Spleen (tissue), 11 donors: ENCODE data around the gene BCL7A. TPM values are rescaled to one million over a fixed set of nuclear protein-coding genes. Genes with fewer than 3 reads are reported as not detected.
"Not testable (repeated sequence)": the region's sequence is repeated elsewhere in the genome, so short reads cannot be mapped to it uniquely, and the experiment has no call there.

ENCODE experiments used
- DNase-seq: peaks from one replicate; pipeline ENCODE4 v3.0.0-alpha.2; 2020
- H3K27ac ChIP-seq, 8 donors: fragments of 200-600 bp; sonication (generic) in 7 of 8; 1 replicate in 4 of 8; 2 replicates in 4 of 8; pipeline versions ENCODE4 v1.5.0 to v1.8.0; 2016 to 2021; ENCODE audit warnings: inconsistent platforms in 4 of 8, mild to moderate bottlenecking in 4 of 8, moderate library complexity in 1 of 8
- H3K27me3 ChIP-seq, 7 donors: fragments of 200-600 bp; sonication (generic) in 6 of 7; replicated peaks in 1 of 7; 1 replicate in 4 of 7; 2 replicates in 3 of 7; pipeline versions ENCODE4 v1.5.0 to v1.8.0; 2016 to 2021; ENCODE audit warnings: inconsistent platforms in 3 of 7, mild to moderate bottlenecking in 1 of 7
- H3K36me3 ChIP-seq, 6 donors: fragments of 200-600 bp; sonication (generic) in 5 of 6; 1 replicate in 4 of 6; 2 replicates in 2 of 6; pipeline versions ENCODE4 v1.5.0 to v1.8.0; 2016 to 2021; ENCODE audit warnings: inconsistent platforms in 2 of 6
- H3K4me1 ChIP-seq, 6 donors: fragments of 200-600 bp; sonication (generic) in 5 of 6; 1 replicate in 3 of 6; 2 replicates in 3 of 6; pipeline versions ENCODE4 v1.5.0 to v1.8.0; 2016 to 2021; ENCODE audit warnings: inconsistent platforms in 3 of 6
- H3K4me3 ChIP-seq, 8 donors: fragments of 200-600 bp; sonication (generic) in 7 of 8; 1 replicate in 4 of 8; 2 replicates in 4 of 8; pipeline versions ENCODE4 v1.5.0 to v1.8.0; 2016 to 2021; ENCODE audit warnings: inconsistent platforms in 4 of 8, mild to moderate bottlenecking in 4 of 8, moderate library complexity in 2 of 8
- H3K9me3 ChIP-seq, 8 donors: fragments of 200-600 bp; sonication (generic) in 7 of 8; 1 replicate in 4 of 8; 2 replicates in 4 of 8; pipeline versions ENCODE4 v1.5.0 to v1.8.0; 2016 to 2021; ENCODE audit warnings: inconsistent platforms in 4 of 8
- CTCF ChIP-seq, 11 experiments: fragments of 200-600 bp in 7 of 11; fragments of 450-650 bp in 4 of 11; sonication (generic) in 4 of 11; IDR thresholded peaks in 8 of 11; conservative IDR thresholded peaks in 3 of 11; 1 replicate in 7 of 11; 2 replicates in 4 of 11; pipeline versions ENCODE4 v1.4.0 to v1.8.0; 2016 to 2021; ENCODE audit warnings: antibody characterized with exemption in 11 of 11, inconsistent platforms in 4 of 11, mild to moderate bottlenecking in 1 of 11
- POLR2A ChIP-seq, 3 donors: fragments of 450-650 bp; IDR thresholded peaks; one replicate each; pipeline ENCODE4 v1.5.1; 2017; ENCODE audit warnings: antibody characterized with exemption in 3 of 3, mild to moderate bottlenecking in 1 of 3
- POLR2AphosphoS5 ChIP-seq, 3 donors: sonication (generic); formaldehyde crosslinking; IDR thresholded peaks; one replicate each; pipeline ENCODE4 v1.5.1; 2017; ENCODE audit warnings: antibody characterized with exemption in 3 of 3
- WGBS, 5 donors: extraction: QIAGEN DNeasy Blood & Tissue Kit in 3 of 5; methylation state at CpG; one replicate each; pipeline versions ENCODE4 v1.1.5 to v1.1.7; 2013 to 2018; 5-methylcytosine and 5-hydroxymethylcytosine counted together
- intact Hi-C: fragments of 100-400 bp; cut with DNase I; formaldehyde crosslinking; loops from one replicate; pipeline ENCODE4 v1.15.0; 2023; ENCODE audit warnings: low total_unique reads
- polyA plus RNA-seq, 3 donors: library from polyadenylated mRNA; stranded (reverse); fragments of 200-250 nt; gene quantifications; one replicate each; pipeline ENCODE4 v1.2.1, GENCODE V29; 2013
- total RNA-seq, 7 donors: library from RNA; depleted of rRNA in 3 of 7; stranded (reverse); fragments of >200 nt in 3 of 7; fragmentation: NEBNext Ultra II Directional in 4 of 7; extraction: Animal tissue kit (Norgen Biotek cat#: 25700) in 4 of 7; gene quantifications; one replicate each; pipeline versions ENCODE4 v1.1.0 to v1.2.1, GENCODE V29; 2016 to 2021
- donor health status: healthy with polysubstance abuse.
- donor health status: DM: no; HTN: no; CAD: no; lungs with moderate emphysema.
- donor health status: DM: no; HTN: no; CAD: no.
- donor health status: Bipolar disorder and iron deficiency.
- donor health status: healthy.
- donor health status: DM: no; HTN: no; CAD: no.
- donor health status: DM: yes; HTN: yes; CAD: no.

Gene BCL7A
- total and polyA plus RNA-seq, 10 donors: 2.5 to 10.1 (median 7.2) TPM

- peaks cover 5 to 57% (median 26%) of the 10 kb centered on the region in 6 donors for H3K4me1 ChIP-seq
- no peaks in the 10 kb centered on the region for H3K36me3 ChIP-seq
- H3K4me3 ChIP-seq: no peak overlapping the region
- H3K9me3 ChIP-seq: no peaks in the 10 kb centered on the region
- H3K27ac ChIP-seq: peak overlapping the region in 1 of 8 donors; percentile 13
- no peaks in the 10 kb centered on the region for H3K27me3 ChIP-seq
- WGBS, 5 donors: 21 to 31% (median 23%) methylated on average over 13 of the region's 13 CpGs
- DNase-seq: no peak
- TF ChIP-seq CTCF (IDR thresholded peaks at IDR 0.05 in 8 of 11, conservative IDR thresholded peaks at IDR 0.05 in 3 of 11) (no peak), POLR2AphosphoS5 (IDR thresholded peaks at IDR 0.05) (no peak), POLR2A (IDR thresholded peaks at IDR 0.05) (no peak)
- intact Hi-C loops: no loop called here
These were observed 38.0 kb upstream of the BCL7A start for GRCh38 chr12:121983536-121984210.

GRCh38 chr12:121986489-121987245 is 35.0 kb upstream of the BCL7A start:
- H3K4me1 ChIP-seq: peaks cover 0 to 37% (median 11%) of the 10 kb centered on the region in 6 donors
- no peak overlapping the region for H3K4me3 ChIP-seq
- TF ChIP-seq CTCF (IDR thresholded peaks at IDR 0.05 in 8 of 11, conservative IDR thresholded peaks at IDR 0.05 in 3 of 11) (no peak), POLR2A (IDR thresholded peaks at IDR 0.05) (no peak), POLR2AphosphoS5 (IDR thresholded peaks at IDR 0.05) (no peak)
- no peaks in the 10 kb centered on the region for H3K36me3 ChIP-seq
- intact Hi-C loops: no loop called here
- H3K27me3 ChIP-seq: no peaks in the 10 kb centered on the region
- 85 to 92% (median 90%) methylated on average over 14 of the region's 14 CpGs for WGBS, 5 donors
- H3K27ac ChIP-seq: no peak overlapping the region
- H3K9me3 ChIP-seq: no peaks in the 10 kb centered on the region
- DNase-seq: no peak

- H3K4me3 ChIP-seq, intact Hi-C loops, DNase-seq, H3K9me3 ChIP-seq, H3K27me3 ChIP-seq, H3K36me3 ChIP-seq, H3K27ac ChIP-seq: not testable (repeated sequence)
- 92 to 95% (median 95%) methylated on average over 10 of the region's 10 CpGs for WGBS, 5 donors
- peaks cover 2 to 30% (median 16%) of the 10 kb centered on the region in 6 donors for H3K4me1 ChIP-seq
These were observed 33.2 kb upstream of the BCL7A start for GRCh38 chr12:121988519-121988918.

GRCh38 chr12:121989276-121990113 is 32.2 kb upstream of the BCL7A start:
- TF ChIP-seq POLR2AphosphoS5 (IDR thresholded peaks at IDR 0.05) (no peak), POLR2A (IDR thresholded peaks at IDR 0.05) (no peak)
- H3K4me1 ChIP-seq: peaks cover 0 to 21% (median 10%) of the 10 kb centered on the region in 6 donors
- no peaks in the 10 kb centered on the region for H3K27me3 ChIP-seq
- no peak for DNase-seq
- H3K36me3 ChIP-seq: no peaks in the 10 kb centered on the region
- no peak overlapping the region for H3K4me3 ChIP-seq
- H3K9me3 ChIP-seq: no peaks in the 10 kb centered on the region
- intact Hi-C loops: no loop called here
- WGBS, 5 donors: 92 to 96% (median 92%) methylated on average over 14 of the region's 14 CpGs
- no peak overlapping the region for H3K27ac ChIP-seq
